WI38 (cell line): Measurements from ENCODE around the gene ARID5B.

Experiments
- H3K4me3 ChIP-seq: 2 replicates; pipeline ENCODE4 v1.5.1; 2011; ENCODE audit warnings: low read depth, mild to moderate bottlenecking, control low read depth, low read length
- CTCF ChIP-seq: IDR thresholded peaks from 2 replicates; pipeline ENCODE4 v1.5.1; 2012; ENCODE audit warnings: low read depth, mild to moderate bottlenecking, control low read depth, low read length

ARID5B gene

GRCh38 chr10:62014510-62014909 is 113.0 kb downstream of the ARID5B start:
- H3K4me3 ChIP-seq, result no peak overlapping the region
- no peak for TF ChIP-seq CTCF

- no peak overlapping the region for H3K4me3 ChIP-seq
- TF ChIP-seq CTCF, result no peak
These were observed 114.5 kb downstream of the ARID5B start for GRCh38 chr10:62015994-62016393.

GRCh38 chr10:62016623-62017490 is 115.4 kb downstream of the ARID5B start:
- no peak for TF ChIP-seq CTCF
- H3K4me3 ChIP-seq, result no peak overlapping the region

- TF ChIP-seq CTCF, result no peak
- H3K4me3 ChIP-seq, result no peak overlapping the region
These were observed 116.0 kb downstream of the ARID5B start for GRCh38 chr10:62017491-62017870.

GRCh38 chr10:62018131-62018911 is 116.8 kb downstream of the ARID5B start:
- TF ChIP-seq CTCF, result no peak
- H3K4me3 ChIP-seq, result no peak overlapping the region

GRCh38 chr10:62019013-62019684 is 117.7 kb downstream of the ARID5B start:
- H3K4me3 ChIP-seq, result no peak overlapping the region
- TF ChIP-seq CTCF, result no peak
